HUES48 (cell line): ENCODE data around the gene SUFU.
A peak's percentile ranks its signal among the peaks of the same experiment; 100 is the strongest.

Experiments used
- H3K27ac ChIP-seq: one replicate; pipeline ENCODE4 v1.7.0; 2013; ENCODE audit warnings: low read depth, low read length, inconsistent platforms
- H3K27me3 ChIP-seq: 2 replicates; pipeline ENCODE4 v1.6.1; 2013; ENCODE audit warnings: mild to moderate bottlenecking, low read length; ENCODE audit not compliant: control insufficient read depth, insufficient read depth
- H3K36me3 ChIP-seq: 2 replicates; pipeline ENCODE4 v1.6.1; 2013; ENCODE audit warnings: low read length; ENCODE audit not compliant: control insufficient read depth, insufficient read depth
- H3K4me1 ChIP-seq: 2 replicates; pipeline ENCODE4 v1.6.1; 2013; ENCODE audit warnings: mild to moderate bottlenecking, low read length; ENCODE audit not compliant: control insufficient read depth, insufficient read depth
- H3K4me3 ChIP-seq: 2 replicates; pipeline ENCODE4 v1.5.1; 2013; ENCODE audit warnings: mild to moderate bottlenecking, low read depth, low read length
- H3K9ac ChIP-seq: 2 replicates; pipeline ENCODE4 v1.6.1; 2013; ENCODE audit warnings: mild to moderate bottlenecking, low read depth, low read length, moderate library complexity
- H3K9me3 ChIP-seq: 2 replicates; pipeline ENCODE4 v1.6.1; 2013; ENCODE audit warnings: low read length; ENCODE audit not compliant: control insufficient read depth, insufficient read depth

The SUFU gene

GRCh38 chr10:102585026-102585425 lies 81.3 kb downstream of the SUFU start:
- H3K9ac ChIP-seq, result no peak overlapping the region
- no peaks in the 10 kb centered on the region for H3K36me3 ChIP-seq
- H3K27me3 ChIP-seq, result no peaks in the 10 kb centered on the region
- peaks cover 14% of the 10 kb centered on the region for H3K4me1 ChIP-seq
- no peak overlapping the region for H3K27ac ChIP-seq
- no peak overlapping the region for H3K4me3 ChIP-seq
- H3K9me3 ChIP-seq, result no peaks in the 10 kb centered on the region

DNA sequence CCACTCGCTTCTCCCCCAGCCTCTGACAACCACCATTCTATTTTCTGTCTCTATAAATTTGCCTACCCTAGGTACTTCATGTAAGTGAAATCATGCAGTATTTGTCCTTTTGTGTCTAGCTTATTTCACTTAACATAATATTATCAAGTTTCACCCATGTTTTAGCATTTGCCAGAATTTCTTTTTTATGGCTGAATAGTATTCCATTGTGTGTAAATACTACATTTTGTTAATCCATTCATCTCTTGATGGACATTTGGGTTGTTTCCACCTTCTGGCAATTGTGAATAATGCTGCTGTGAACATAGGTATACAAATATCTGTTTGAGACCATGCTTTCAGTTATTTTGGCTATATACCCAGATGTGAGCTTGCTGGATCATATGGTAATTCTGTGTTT lies 83.1 kb downstream of the SUFU start:
- Histone ChIP-seq H3K4me1 (peaks cover 14% of the 10 kb centered on the region), H3K27me3 (no peaks in the 10 kb centered on the region)

GRCh38 chr10:102588875-102589274 lies 85.1 kb downstream of the SUFU start:
- H3K9me3 ChIP-seq, result no peaks in the 10 kb centered on the region
- H3K4me3 ChIP-seq, result no peak overlapping the region
- no peaks in the 10 kb centered on the region for H3K36me3 ChIP-seq
- H3K4me1 ChIP-seq, result no peaks in the 10 kb centered on the region
- H3K27me3 ChIP-seq, result no peaks in the 10 kb centered on the region
- H3K27ac ChIP-seq, result no peak overlapping the region
- H3K9ac ChIP-seq, result no peak overlapping the region

More for the DNA sequence above, 83.1 kb downstream of the SUFU start:
- Histone ChIP-seq H3K9ac (no peak overlapping the region), H3K27ac (no peak overlapping the region), H3K9me3 (no peaks in the 10 kb centered on the region), H3K36me3 (no peaks in the 10 kb centered on the region), H3K4me3 (no peak overlapping the region)

GRCh38 chr10:102593074-102593803 lies 89.5 kb downstream of the SUFU start:
- Histone ChIP-seq H3K4me1 (peaks cover 8% of the 10 kb centered on the region; the same call in 1 of the 2 replicates), H3K9me3 (no peaks in the 10 kb centered on the region), H3K36me3 (no peaks in the 10 kb centered on the region; the same call in 1 of the 2 replicates), H3K27me3 (no peaks in the 10 kb centered on the region), H3K27ac (no peak overlapping the region), H3K4me3 (no peak overlapping the region), H3K9ac (no peak overlapping the region)

DNA sequence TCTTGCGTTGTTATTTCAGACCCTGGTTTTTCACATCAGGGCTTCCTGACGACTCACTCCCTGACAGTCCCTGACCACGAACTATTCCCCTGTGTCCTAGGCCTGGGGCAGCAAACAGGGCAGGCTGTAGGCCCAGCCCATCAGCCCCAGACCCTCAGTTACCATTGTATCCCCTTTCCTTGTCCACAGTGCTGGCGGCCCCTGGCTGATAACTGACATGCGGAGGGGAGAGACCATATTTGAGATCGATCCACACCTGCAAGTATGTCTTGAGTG lies 90.0 kb downstream of the SUFU start:
- Histone ChIP-seq H3K27me3 (no peaks in the 10 kb centered on the region), H3K9ac (no peak overlapping the region), H3K9me3 (no peaks in the 10 kb centered on the region), H3K27ac (no peak overlapping the region), H3K4me3 (no peak overlapping the region), H3K4me1 (peaks cover 8% of the 10 kb centered on the region; the same call in 1 of the 2 replicates), H3K36me3 (no peaks in the 10 kb centered on the region; the same call in 1 of the 2 replicates)

DNA sequence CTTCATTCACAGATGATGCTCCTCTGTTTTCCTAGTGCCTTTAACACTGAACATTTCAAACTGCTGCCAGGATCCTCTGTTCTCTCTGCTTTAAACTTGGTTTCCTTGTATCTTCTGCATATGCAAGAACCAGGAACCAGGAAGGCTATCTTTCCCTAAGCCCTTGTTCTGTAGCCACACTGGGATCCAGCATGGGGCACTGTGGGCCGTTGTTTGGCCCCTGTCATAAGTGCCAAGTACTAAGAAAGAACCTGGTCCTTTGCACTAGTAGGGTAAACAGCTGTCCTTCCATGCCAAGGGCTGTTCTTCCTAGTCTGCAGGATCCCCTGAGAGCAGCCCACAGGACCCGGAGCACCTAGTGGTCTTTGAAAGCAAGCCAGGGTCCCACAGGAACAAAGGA lies 91.5 kb downstream of the SUFU start:
- H3K27me3 ChIP-seq, result no peaks in the 10 kb centered on the region
- peaks cover 8% of the 10 kb centered on the region; the same call in 1 of the 2 replicates for H3K4me1 ChIP-seq
- H3K4me3 ChIP-seq, result no peak overlapping the region
- H3K27ac ChIP-seq, result peak overlapping the region; percentile 31
- no peak overlapping the region for H3K9ac ChIP-seq
- no peaks in the 10 kb centered on the region for H3K9me3 ChIP-seq
- no peaks in the 10 kb centered on the region; the same call in 1 of the 2 replicates for H3K36me3 ChIP-seq

DNA sequence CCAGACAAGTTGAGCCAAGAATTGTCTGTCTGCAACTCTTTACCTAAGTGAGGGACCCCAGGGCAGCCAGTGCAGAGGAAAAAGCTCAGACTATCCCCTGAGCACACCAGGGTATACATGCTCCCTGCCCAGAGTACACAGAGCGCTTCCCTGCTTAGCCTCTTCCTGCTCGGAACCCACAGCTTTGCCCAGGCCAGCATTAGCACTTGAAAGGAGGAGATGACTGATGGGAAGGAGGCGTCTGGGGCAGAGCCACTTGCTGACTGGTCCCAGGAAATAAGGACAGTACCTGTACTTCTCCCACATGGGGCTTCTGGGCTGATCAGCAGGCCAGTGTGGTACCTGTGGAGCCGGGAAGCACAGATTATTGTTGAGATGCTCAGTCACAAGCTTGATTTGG lies 92.1 kb downstream of the SUFU start:
- H3K4me3 ChIP-seq, result no peak overlapping the region
- H3K27ac ChIP-seq, result peak overlapping the region; percentile 39
- H3K9me3 ChIP-seq, result no peaks in the 10 kb centered on the region
- H3K36me3 ChIP-seq, result no peaks in the 10 kb centered on the region; the same call in 1 of the 2 replicates
- H3K27me3 ChIP-seq, result no peaks in the 10 kb centered on the region
- H3K4me1 ChIP-seq, result peaks cover 8% of the 10 kb centered on the region; the same call in 1 of the 2 replicates
- H3K9ac ChIP-seq, result no peak overlapping the region

GRCh38 chr10:102596506-102596971 lies 92.8 kb downstream of the SUFU start:
- peaks cover 8% of the 10 kb centered on the region; the same call in 1 of the 2 replicates for H3K4me1 ChIP-seq
- H3K36me3 ChIP-seq, result no peaks in the 10 kb centered on the region; the same call in 1 of the 2 replicates
- H3K9ac ChIP-seq, result no peak overlapping the region
- H3K27me3 ChIP-seq, result no peaks in the 10 kb centered on the region
- no peak overlapping the region for H3K4me3 ChIP-seq
- H3K27ac ChIP-seq, result peak overlapping the region; percentile 39
- no peaks in the 10 kb centered on the region for H3K9me3 ChIP-seq

GRCh38 chr10:102597131-102597991 lies 93.6 kb downstream of the SUFU start:
- Histone ChIP-seq H3K27ac (no peak overlapping the region), H3K9ac (no peak overlapping the region), H3K27me3 (no peaks in the 10 kb centered on the region), H3K9me3 (no peaks in the 10 kb centered on the region), H3K4me1 (peaks cover 8% of the 10 kb centered on the region; the same call in 1 of the 2 replicates), H3K36me3 (no peaks in the 10 kb centered on the region; the same call in 1 of the 2 replicates), H3K4me3 (no peak overlapping the region)

GRCh38 chr10:102598243-102598642 lies 94.5 kb downstream of the SUFU start:
- no peak overlapping the region for H3K27ac ChIP-seq
- H3K4me3 ChIP-seq, result no peak overlapping the region
- H3K36me3 ChIP-seq, result no peaks in the 10 kb centered on the region; the same call in 1 of the 2 replicates
- H3K9me3 ChIP-seq, result no peaks in the 10 kb centered on the region
- no peak overlapping the region for H3K9ac ChIP-seq
- H3K4me1 ChIP-seq, result peaks cover 8% of the 10 kb centered on the region; the same call in 1 of the 2 replicates
- H3K27me3 ChIP-seq, result no peaks in the 10 kb centered on the region
